Pancreas (tissue), 10 donors: ENCODE measurements around the gene PI4KB. TPM values are rescaled to one million over a fixed set of nuclear protein-coding genes. Genes with fewer than 3 reads are reported as not detected.

Source experiments
- ATAC-seq, 4 donors: fragments of 200-7000 bp; cut with Tn5 transposase; one replicate each; pipeline versions ENCODE4 v1.8.0 to v1.9.1; 2020; ENCODE audit warnings: mild to moderate bottlenecking in 4 of 4, moderate library complexity in 4 of 4
- DNase-seq, 6 donors: peaks; one replicate each; pipeline ENCODE4 v3.0.0-alpha.2; 2020
- FAIRE-seq: peaks from 2 replicates; lab custom pipeline; 2012; peaks lifted over from hg19 to GRCh38; lab: Jason Lieb, UNC
- H3K27ac ChIP-seq, 4 donors: fragments of 200-600 bp; sonication (generic); 1 replicate in 3 of 4; 2 replicates in 1 of 4; pipeline versions ENCODE4 v1.5.0 to v1.8.0; 2020
- H3K27me3 ChIP-seq, 4 donors: fragments of 200-600 bp; one replicate each; pipeline ENCODE4 v1.8.0; 2021
- H3K36me3 ChIP-seq, 3 donors: fragments of 200-600 bp; sonication (generic) in 1 of 3; one replicate each; pipeline versions ENCODE4 v1.5.0 to v1.8.0; 2020 to 2021
- H3K4me1 ChIP-seq, 3 donors: fragments of 200-600 bp; one replicate each; pipeline ENCODE4 v1.8.0; 2021
- H3K4me3 ChIP-seq, 4 donors: fragments of 200-600 bp; sonication (generic) in 2 of 4; one replicate each; pipeline versions ENCODE4 v1.5.0 to v1.8.0; 2020 to 2021
- H3K9me3 ChIP-seq, 4 donors: fragments of 200-600 bp; one replicate each; pipeline ENCODE4 v1.8.0; 2021
- CTCF ChIP-seq, 4 donors: fragments of 200-600 bp; sonication (generic) in 3 of 4; IDR thresholded peaks; one replicate each; pipeline versions ENCODE4 v1.5.0 to v1.8.0; 2021; ENCODE audit warnings: antibody characterized with exemption in 4 of 4
- WGBS, 2 donors: extraction: QIAGEN DNeasy Blood & Tissue Kit; methylation state at CpG; one replicate each; pipeline ENCODE4 v1.1.7; 2013; 5-methylcytosine and 5-hydroxymethylcytosine counted together
- intact Hi-C, 3 donors: fragments of 100-400 bp; cut with DNase I; formaldehyde crosslinking; loops; one replicate each; pipeline versions ENCODE4 v1.11.1 to v1.14.2; 2022
- polyA plus RNA-seq, 2 donors: library from polyadenylated mRNA; stranded (reverse); fragments of 200-250 nt; gene quantifications; one replicate each; pipeline ENCODE4 v1.2.3, GENCODE V29; 2013
- total RNA-seq, 6 donors: library from RNA; stranded (reverse); fragmentation: NEBNext Ultra II Directional in 4 of 6; extraction: Animal tissue kit (Norgen Biotek cat#: 25700) in 4 of 6; gene quantifications; one replicate each; pipeline versions ENCODE4 v1.2.1 to v1.2.4, GENCODE V29; 2021 to 2023
- donor health status: healthy with polysubstance abuse.
- donor health status: DM: no; HTN: no; CAD: no; lungs with moderate emphysema.
- donor health status: DM: no; HTN: no; CAD: no.
- donor health status: control.
- donor health status: control.
- donor health status: Bipolar disorder and iron deficiency.
- donor health status: DM: yes; HTN: yes; CAD: no.
- donor health status: DM: no; HTN: no; CAD: no.
- donor health status: DM: no; HTN: no; CAD: no.
- donor health status: DM: yes; HTN: yes; CAD: no.

The PI4KB gene
- total and polyA plus RNA-seq, 8 donors = 20.0 to 44.2 (median 27.7) TPM

GRCh38 chr1:151334822-151335221 lies 7.6 kb upstream of the PI4KB start:
- no peaks in the 10 kb centered on the region for H3K27me3 ChIP-seq
- H3K9me3 ChIP-seq = no peaks in the 10 kb centered on the region
- H3K36me3 ChIP-seq = no peaks in the 10 kb centered on the region
- intact Hi-C loops = no loop called here
- H3K27ac ChIP-seq = no peak overlapping the region
- H3K4me3 ChIP-seq = no peak overlapping the region
- ATAC-seq (no peak), DNase-seq (no peak), FAIRE-seq (no peak)
- no peak for TF ChIP-seq CTCF (IDR thresholded peaks at IDR 0.05)
- WGBS, 2 donors = 81 to 84% methylated on average over 5 of the region's 5 CpGs
- H3K4me1 ChIP-seq = no peaks in the 10 kb centered on the region

DNA sequence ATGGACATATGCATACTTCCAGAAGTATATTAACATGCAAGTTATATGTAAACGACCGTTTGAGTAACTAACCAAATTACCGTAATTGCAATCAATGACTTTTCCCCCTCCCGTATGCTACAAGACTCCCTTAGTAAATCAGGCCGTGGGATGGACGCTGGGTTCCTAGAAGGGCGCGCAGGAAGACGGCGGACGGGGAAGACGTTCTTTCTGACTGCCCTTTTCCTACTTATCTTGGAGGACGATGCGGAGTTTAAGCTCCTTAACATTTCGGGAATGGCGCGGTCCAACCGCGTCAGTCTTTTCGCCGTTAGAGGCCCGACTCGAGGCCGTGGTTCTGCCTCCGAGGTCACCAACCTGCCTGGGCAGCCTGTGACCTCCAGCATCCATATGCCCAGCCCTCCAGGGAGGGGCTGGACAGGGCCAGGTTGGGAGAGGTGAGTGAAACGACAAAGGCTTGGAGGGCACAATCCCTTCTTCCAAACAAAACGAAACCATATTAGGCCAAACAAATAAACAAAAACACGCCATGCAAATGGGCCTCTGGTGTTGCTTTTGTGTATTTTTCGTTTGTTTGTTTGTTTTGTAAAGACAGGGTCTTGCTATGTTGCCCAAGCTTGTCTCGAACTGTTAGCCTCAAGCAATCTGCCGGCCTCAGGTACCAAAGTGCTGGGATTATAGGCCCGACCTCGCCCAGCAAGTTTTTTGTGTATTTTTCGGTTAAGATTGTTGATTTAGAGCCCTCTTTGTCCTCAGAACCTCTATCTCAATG lies 873 bp upstream of the PI4KB start:
- H3K4me3 ChIP-seq = peak overlapping the region; percentile 62 to 86 (median 68)
- intact Hi-C loops = no loop called here
- TF ChIP-seq CTCF (IDR thresholded peaks at IDR 0.05) = no peak
- WGBS, 2 donors = 14% methylated on average over 34 of the region's 34 CpGs
- peak in 4 of 6 donors; percentile 27 to 65 (median 32) for DNase-seq
- H3K36me3 ChIP-seq = peaks cover 0 to 3% (median 0%) of the 10 kb centered on the region in 3 donors
- H3K9me3 ChIP-seq = no peaks in the 10 kb centered on the region
- peaks cover 0 to 20% (median 11%) of the 10 kb centered on the region in 3 donors for H3K4me1 ChIP-seq
- peak; percentile 16 to 32 (median 22) for ATAC-seq
- no peaks in the 10 kb centered on the region for H3K27me3 ChIP-seq
- FAIRE-seq = no peak
- H3K27ac ChIP-seq = peak overlapping the region; percentile 49 to 96 (median 81)

DNA sequence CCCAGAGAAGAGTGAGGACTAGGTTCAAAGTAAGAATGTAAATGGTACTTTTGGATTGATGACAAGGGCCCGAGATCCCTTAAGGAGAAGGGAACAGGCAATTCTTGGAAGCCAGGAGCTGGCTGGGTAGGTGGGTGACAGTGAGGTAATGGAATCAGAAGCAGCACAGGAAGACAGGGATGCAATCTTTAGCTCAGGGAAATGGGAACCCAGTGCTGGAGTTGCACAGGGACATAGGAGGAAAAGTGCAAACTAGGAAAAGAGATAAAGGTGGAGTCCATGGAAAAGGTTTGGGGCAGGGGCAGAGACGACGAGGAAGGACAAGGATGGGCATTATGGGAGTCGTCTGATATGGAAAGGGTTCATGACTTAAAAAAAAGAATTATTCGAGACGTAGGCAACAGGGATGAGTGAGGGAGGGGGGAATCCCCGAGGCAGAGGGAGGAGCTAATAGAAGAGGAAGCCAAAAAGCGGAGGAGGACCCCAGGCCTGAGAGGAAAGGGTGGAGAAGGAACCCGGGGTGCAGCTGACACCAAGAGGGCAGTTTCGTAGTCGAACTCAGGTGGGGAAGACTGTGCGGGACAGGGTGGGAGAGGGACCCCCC lies 495 bp downstream of the PI4KB start:
- ATAC-seq = peak; percentile 30 to 61 (median 53)
- TF ChIP-seq CTCF (IDR thresholded peaks at IDR 0.05) = no peak
- no peak for FAIRE-seq
- Histone ChIP-seq H3K27ac (peak overlapping the region; percentile 73 to 96 (median 88)), H3K4me3 (peak overlapping the region; percentile 62 to 86 (median 68)), H3K4me1 (peaks cover 0 to 20% (median 11%) of the 10 kb centered on the region in 3 donors), H3K27me3 (no peaks in the 10 kb centered on the region), H3K36me3 (peaks cover 0 to 3% (median 0%) of the 10 kb centered on the region in 3 donors), H3K9me3 (no peaks in the 10 kb centered on the region)
- 0 to 1% methylated on average over 12 of the region's 12 CpGs for WGBS, 2 donors
- DNase-seq = peak in 2 of 6 donors; percentile 39 to 59
- intact Hi-C loops = no loop called here

GRCh38 chr1:151325646-151326429 lies 1.4 kb downstream of the PI4KB start:
- Histone ChIP-seq H3K4me1 (peaks cover 0 to 20% (median 11%) of the 10 kb centered on the region in 3 donors), H3K27ac (no peak overlapping the region), H3K27me3 (no peaks in the 10 kb centered on the region), H3K9me3 (no peaks in the 10 kb centered on the region), H3K36me3 (peaks cover 0 to 3% (median 0%) of the 10 kb centered on the region in 3 donors), H3K4me3 (peak overlapping the region in 2 of 4 donors; percentile 62 to 67)
- intact Hi-C loops = no loop called here
- 17 to 31% methylated on average over 5 of the region's 5 CpGs for WGBS, 2 donors
- TF ChIP-seq CTCF (IDR thresholded peaks at IDR 0.05) = no peak
- no peak for DNase-seq
- FAIRE-seq = no peak
- ATAC-seq = no peak
